ENCODE measurements around the gene ANGEL1.

- no peak for TF ChIP-seq CTCF (conservative IDR thresholded peaks at IDR 0.05; ENCODE audit: low read depth, low read length)
- no peak for TF ChIP-seq EZH2phosphoT487 (IDR thresholded peaks at IDR 0.05; ENCODE audit: borderline replicate concordance, low read length)
- TF ChIP-seq EZH2 (IDR thresholded peaks at IDR 0.05; ENCODE audit: low read length, unreplicated experiment) = no peak
These were observed 31.0 kb downstream of the ANGEL1 start for GRCh38 chr14:76781648-76782051.
